MM.1S (cell line): ENCODE data around the gene CKAP5.

Experiments used
- DNase-seq: peaks from one replicate; pipeline ENCODE4 v3.0.0-alpha.2; 2015
- H2AFZ ChIP-seq: fragments of 300-600 bp; sonication (generic); 2 replicates; pipeline ENCODE4 v1.6.0; 2016; ENCODE audit warnings: antibody characterized with exemption, low read length
- H3F3A ChIP-seq: fragments of 300-600 bp; sonication (generic); 2 replicates; pipeline ENCODE4 v1.6.1; 2016; ENCODE audit warnings: mild to moderate bottlenecking, antibody characterized with exemption, low read length, moderate library complexity, mixed read lengths; ENCODE audit not compliant: insufficient read depth
- H3K27ac ChIP-seq: fragments of 300-600 bp; sonication (generic); 2 replicates; pipeline ENCODE4 v1.5.1; 2016; ENCODE audit warnings: mild to moderate bottlenecking, low read length
- H3K27me3 ChIP-seq: fragments of 300-600 bp; sonication (generic); replicated peaks from 2 replicates; pipeline ENCODE4 v1.6.0; 2016; ENCODE audit warnings: low read length; ENCODE audit not compliant: insufficient read depth
- H3K36me3 ChIP-seq: fragments of 300-600 bp; sonication (generic); replicated peaks from 2 replicates; pipeline ENCODE4 v1.6.1; 2016; ENCODE audit warnings: mild to moderate bottlenecking, low read length, mixed read lengths; ENCODE audit not compliant: insufficient read depth
- H3K4me1 ChIP-seq: fragments of 300-600 bp; sonication (generic); 2 replicates; pipeline ENCODE4 v1.6.1; 2016; ENCODE audit warnings: low read length, mixed read lengths
- H3K4me2 ChIP-seq: fragments of 300-600 bp; sonication (generic); 2 replicates; pipeline ENCODE4 v1.6.0; 2016; ENCODE audit warnings: low read depth, low read length
- H3K4me3 ChIP-seq: fragments of 300-600 bp; sonication (generic); 2 replicates; pipeline ENCODE4 v1.5.1; 2016; ENCODE audit warnings: low read length, mixed read lengths
- H3K79me2 ChIP-seq: fragments of 300-600 bp; sonication (generic); 2 replicates; pipeline ENCODE4 v1.6.1; 2016; ENCODE audit warnings: mixed run types, low read length, mixed read lengths
- H3K9ac ChIP-seq: fragments of 300-600 bp; sonication (generic); 2 replicates; pipeline ENCODE4 v1.6.1; 2016; ENCODE audit warnings: low read length, mixed read lengths
- H3K9me2 ChIP-seq: fragments of 300-600 bp; sonication (generic); replicated peaks from 2 replicates; pipeline ENCODE4 v1.6.1; 2016; ENCODE audit warnings: mild to moderate bottlenecking, low read length, mixed read lengths; ENCODE audit not compliant: insufficient read depth
- H3K9me3 ChIP-seq: fragments of 300-600 bp; sonication (generic); replicated peaks from 2 replicates; pipeline ENCODE4 v1.6.1; 2016; ENCODE audit warnings: mild to moderate bottlenecking, low read length, mixed read lengths; ENCODE audit not compliant: insufficient read depth
- H4K20me1 ChIP-seq: fragments of 300-600 bp; sonication (generic); 2 replicates; pipeline ENCODE4 v1.6.1; 2016; ENCODE audit warnings: mild to moderate bottlenecking, low read length, moderate library complexity, mixed read lengths; ENCODE audit not compliant: insufficient read depth
- CTCF ChIP-seq: fragments of 300-600 bp; sonication (generic); IDR thresholded peaks from 2 replicates; pipeline ENCODE4 v1.5.1; 2016; ENCODE audit warnings: antibody characterized with exemption, low read length, mixed read lengths
- EZH2 ChIP-seq: fragments of 300-600 bp; sonication (generic); optimal IDR thresholded peaks from 2 replicates; pipeline ENCODE3; 2017; ENCODE audit warnings: low read depth, mild to moderate bottlenecking, antibody characterized with exemption, low read length, mixed read lengths
- EZH2phosphoT487 ChIP-seq: fragments of 300-600 bp; sonication (generic); IDR thresholded peaks from 2 replicates; pipeline ENCODE4 v1.6.1; 2018; ENCODE audit warnings: antibody characterized with exemption, low read length

Gene CKAP5

GRCh38 chr11:46776878-46777277 lies 69.2 kb downstream of the CKAP5 start:
- Histone ChIP-seq H3K27me3 (no peaks in the 10 kb centered on the region), H2AFZ (no peak overlapping the region), H3K9ac (no peak overlapping the region), H3K36me3 (peaks cover 19% of the 10 kb centered on the region), H3K4me1 (no peaks in the 10 kb centered on the region), H3F3A (no peaks in the 10 kb centered on the region), H4K20me1 (no peaks in the 10 kb centered on the region), H3K9me3 (no peaks in the 10 kb centered on the region), H3K79me2 (peaks cover 6% of the 10 kb centered on the region), H3K4me2 (no peak overlapping the region), H3K9me2 (no peaks in the 10 kb centered on the region), H3K27ac (no peak overlapping the region), H3K4me3 (no peak overlapping the region)
- no peak for DNase-seq
- TF ChIP-seq EZH2phosphoT487: no peak
- no peak for TF ChIP-seq CTCF
- TF ChIP-seq EZH2: no peak

- H3K4me2 ChIP-seq: no peak overlapping the region
- no peaks in the 10 kb centered on the region for H3K27me3 ChIP-seq
- H3K9ac ChIP-seq: no peak overlapping the region
- H3K9me3 ChIP-seq: no peaks in the 10 kb centered on the region
- no peak overlapping the region for H3K4me3 ChIP-seq
- no peak overlapping the region for H2AFZ ChIP-seq
- H3K36me3 ChIP-seq: peaks cover 8% of the 10 kb centered on the region
- TF ChIP-seq CTCF (no peak), EZH2phosphoT487 (no peak)
- H3K79me2 ChIP-seq: no peaks in the 10 kb centered on the region
- H3F3A ChIP-seq: no peaks in the 10 kb centered on the region; the same call in 1 of the 2 replicates
- H3K9me2 ChIP-seq: no peaks in the 10 kb centered on the region
- no peak for DNase-seq
- no peaks in the 10 kb centered on the region for H4K20me1 ChIP-seq
- no peak overlapping the region for H3K27ac ChIP-seq
- no peaks in the 10 kb centered on the region for H3K4me1 ChIP-seq
These were observed 76.4 kb downstream of the CKAP5 start for GRCh38 chr11:46769636-46770221.

- H4K20me1 ChIP-seq: no peaks in the 10 kb centered on the region
- H3K4me2 ChIP-seq: no peak overlapping the region
- no peak overlapping the region for H2AFZ ChIP-seq
- no peak for TF ChIP-seq EZH2phosphoT487
- no peak for TF ChIP-seq EZH2
- TF ChIP-seq CTCF: no peak
- H3K36me3 ChIP-seq: peaks cover 24% of the 10 kb centered on the region
- H3K4me1 ChIP-seq: no peaks in the 10 kb centered on the region
- no peaks in the 10 kb centered on the region for H3K27me3 ChIP-seq
- DNase-seq: no peak
- no peaks in the 10 kb centered on the region for H3K79me2 ChIP-seq
- no peak overlapping the region for H3K9ac ChIP-seq
- H3K9me2 ChIP-seq: no peaks in the 10 kb centered on the region
- no peak overlapping the region for H3K4me3 ChIP-seq
- no peak overlapping the region for H3K27ac ChIP-seq
- H3F3A ChIP-seq: no peaks in the 10 kb centered on the region; the same call in 1 of the 2 replicates
- no peaks in the 10 kb centered on the region for H3K9me3 ChIP-seq
These were observed 79.4 kb downstream of the CKAP5 start for GRCh38 chr11:46766656-46767055.
